Measurements from ENCODE around the gene HNRNPA1.
"Not testable (repeated sequence)": the region's sequence is repeated elsewhere in the genome, so short reads cannot be mapped to it uniquely, and the experiment has no call there.

HNRNPA1 gene

DNA sequence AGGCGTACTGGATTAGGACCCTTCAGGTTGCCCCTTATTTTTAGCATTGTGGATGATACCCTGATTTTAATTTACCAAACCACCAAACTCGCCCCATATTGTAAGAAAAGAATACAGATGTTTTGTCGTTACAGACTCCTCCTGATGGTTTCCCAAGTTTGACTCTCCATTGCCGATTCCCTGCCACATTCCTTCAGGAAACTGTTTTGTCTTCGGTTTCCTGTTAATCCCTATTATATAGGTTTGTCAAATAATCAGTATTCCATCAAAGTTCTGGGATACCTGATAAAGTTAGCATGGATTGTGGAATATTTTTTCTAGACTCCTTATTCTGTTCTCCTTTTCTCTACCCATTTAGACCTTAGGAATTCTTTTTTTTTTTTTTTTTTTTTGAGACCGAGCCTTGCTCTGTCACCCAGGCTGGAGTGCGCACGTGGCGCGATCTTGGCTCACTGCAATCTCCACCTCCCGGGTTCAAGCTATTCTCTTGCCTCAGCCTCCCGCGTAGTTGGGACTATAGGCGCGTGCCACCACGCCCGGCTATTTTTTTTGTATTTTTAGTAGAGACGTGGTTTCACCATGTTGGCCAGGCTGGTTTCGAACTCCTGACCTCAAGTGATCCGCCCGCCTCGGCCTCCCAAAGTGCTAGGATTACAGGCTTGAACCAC lies 45.0 kb downstream of the HNRNPA1 start:
- Histone ChIP-seq H3K4me1 (ENCODE audit: control insufficient read depth, insufficient read depth, low read length) (peaks cover 17% of the 10 kb centered on the region), H3K4me3 (ENCODE audit: low read depth, low read length) (peak overlapping the region; percentile 95), H3K9ac (ENCODE audit: low read depth, low read length) (peak overlapping the region; percentile 95), H3K27ac (ENCODE audit: low read depth, low read length) (peak overlapping the region; percentile 76)
- H3K36me3 ChIP-seq (ENCODE audit: control insufficient read depth, insufficient read depth, low read length); H3K27me3 ChIP-seq (ENCODE audit: control insufficient read depth, insufficient read depth, low read length); H3K9me3 ChIP-seq (ENCODE audit: control insufficient read depth, insufficient read depth, low read length): not testable (repeated sequence)

DNA sequence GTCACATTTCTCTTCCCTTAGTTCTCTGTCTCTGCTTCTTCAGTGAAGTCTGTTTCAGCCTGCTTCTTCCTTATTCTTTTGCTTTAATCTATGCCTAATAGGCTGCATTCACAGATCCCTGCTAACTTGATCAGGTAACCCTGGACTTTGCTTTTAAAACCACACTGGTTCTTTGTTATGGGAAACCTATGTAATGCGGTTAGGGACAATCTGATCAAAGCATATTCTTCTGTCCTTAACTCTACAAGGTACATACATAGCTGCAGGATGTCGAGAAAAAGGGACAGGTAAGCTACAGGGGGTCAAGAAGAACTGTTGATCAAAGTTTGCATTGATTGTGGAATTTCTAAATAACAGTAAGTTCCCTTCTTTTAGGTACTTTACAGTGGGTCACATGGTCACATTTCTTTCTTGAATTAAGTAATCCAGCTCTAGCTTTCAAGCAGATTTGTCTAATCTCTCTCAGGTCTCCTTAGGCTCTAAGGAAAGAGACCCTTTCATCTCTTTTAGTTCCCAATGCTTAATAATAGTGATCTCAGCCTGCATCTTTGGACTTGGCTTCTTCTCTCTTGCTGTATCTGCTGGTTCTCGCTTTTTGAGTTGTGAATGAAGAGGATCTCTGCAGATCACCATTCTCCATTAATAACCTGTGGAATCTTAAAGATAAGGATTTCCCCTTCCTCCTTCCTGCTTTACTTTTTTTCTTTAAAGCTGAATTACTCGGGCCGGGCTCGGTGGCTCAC lies 48.2 kb downstream of the HNRNPA1 start:
- no peaks in the 10 kb centered on the region for H3K9me3 ChIP-seq (ENCODE audit: control insufficient read depth, insufficient read depth, low read length)
- H3K27me3 ChIP-seq (ENCODE audit: control insufficient read depth, insufficient read depth, low read length), result no peaks in the 10 kb centered on the region
- no peak overlapping the region for H3K9ac ChIP-seq (ENCODE audit: low read depth, low read length)
- H3K36me3 ChIP-seq (ENCODE audit: control insufficient read depth, insufficient read depth, low read length), result 0 out of 2 replicates have a peak, but pooled peaks cover 3% of the 10 kb centered on the region
- peaks cover 17% of the 10 kb centered on the region for H3K4me1 ChIP-seq (ENCODE audit: control insufficient read depth, insufficient read depth, low read length)
- H3K27ac ChIP-seq (ENCODE audit: low read depth, low read length), result no peak overlapping the region
- no peak overlapping the region for H3K4me3 ChIP-seq (ENCODE audit: low read depth, low read length)

DNA sequence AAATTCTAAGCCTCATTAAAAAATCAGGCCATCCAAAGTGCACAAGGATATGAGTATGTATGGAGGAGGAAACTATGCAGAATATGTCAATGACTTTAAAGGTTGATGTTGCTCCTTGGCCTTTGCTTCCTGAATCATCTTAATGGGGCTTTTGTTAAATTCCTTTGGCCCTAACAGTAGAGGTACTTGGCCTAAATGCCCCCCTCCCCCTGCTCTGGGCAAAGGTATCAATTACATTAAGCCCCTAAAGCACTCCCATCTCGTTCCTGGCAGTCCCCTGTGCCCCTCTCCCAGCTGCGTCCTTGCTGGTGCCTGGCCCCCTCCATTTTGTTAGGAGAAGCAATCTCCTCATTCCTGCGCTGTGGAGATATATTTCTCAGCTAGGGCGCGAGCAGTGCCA lies 49.2 kb downstream of the HNRNPA1 start:
- no peak overlapping the region for H3K27ac ChIP-seq (ENCODE audit: low read depth, low read length)
- H3K4me1 ChIP-seq (ENCODE audit: control insufficient read depth, insufficient read depth, low read length), result peaks cover 17% of the 10 kb centered on the region
- H3K36me3 ChIP-seq (ENCODE audit: control insufficient read depth, insufficient read depth, low read length), result 0 out of 2 replicates have a peak, but pooled peaks cover 3% of the 10 kb centered on the region
- H3K4me3 ChIP-seq (ENCODE audit: low read depth, low read length), result no peak overlapping the region
- no peaks in the 10 kb centered on the region for H3K27me3 ChIP-seq (ENCODE audit: control insufficient read depth, insufficient read depth, low read length)
- H3K9ac ChIP-seq (ENCODE audit: low read depth, low read length), result no peak overlapping the region
- H3K9me3 ChIP-seq (ENCODE audit: control insufficient read depth, insufficient read depth, low read length), result no peaks in the 10 kb centered on the region

DNA sequence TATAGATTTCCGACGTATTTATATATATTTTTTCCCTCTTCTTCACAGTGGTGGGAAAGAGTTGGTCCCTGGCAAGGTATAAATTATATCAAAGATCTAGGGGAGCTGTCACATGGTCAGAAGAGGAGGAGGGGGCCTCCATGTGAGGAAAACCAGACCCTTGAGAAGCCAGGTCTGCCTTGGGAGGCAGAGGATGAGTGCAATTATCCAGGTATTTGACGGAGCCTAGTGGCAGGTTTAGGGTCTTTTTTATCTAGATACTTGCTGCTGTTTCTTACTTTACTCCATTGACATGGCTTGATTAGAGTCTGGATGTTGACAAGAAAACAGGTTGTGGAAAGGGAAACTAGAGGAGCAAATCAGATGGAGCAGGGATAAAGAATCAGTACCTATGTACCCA lies 49.9 kb downstream of the HNRNPA1 start:
- Histone ChIP-seq H3K9me3 (ENCODE audit: control insufficient read depth, insufficient read depth, low read length) (no peaks in the 10 kb centered on the region), H3K27ac (ENCODE audit: low read depth, low read length) (no peak overlapping the region), H3K9ac (ENCODE audit: low read depth, low read length) (no peak overlapping the region), H3K4me3 (ENCODE audit: low read depth, low read length) (no peak overlapping the region), H3K4me1 (ENCODE audit: control insufficient read depth, insufficient read depth, low read length) (peaks cover 17% of the 10 kb centered on the region), H3K36me3 (ENCODE audit: control insufficient read depth, insufficient read depth, low read length) (0 out of 2 replicates have a peak, but pooled peaks cover 3% of the 10 kb centered on the region), H3K27me3 (ENCODE audit: control insufficient read depth, insufficient read depth, low read length) (no peaks in the 10 kb centered on the region)

DNA sequence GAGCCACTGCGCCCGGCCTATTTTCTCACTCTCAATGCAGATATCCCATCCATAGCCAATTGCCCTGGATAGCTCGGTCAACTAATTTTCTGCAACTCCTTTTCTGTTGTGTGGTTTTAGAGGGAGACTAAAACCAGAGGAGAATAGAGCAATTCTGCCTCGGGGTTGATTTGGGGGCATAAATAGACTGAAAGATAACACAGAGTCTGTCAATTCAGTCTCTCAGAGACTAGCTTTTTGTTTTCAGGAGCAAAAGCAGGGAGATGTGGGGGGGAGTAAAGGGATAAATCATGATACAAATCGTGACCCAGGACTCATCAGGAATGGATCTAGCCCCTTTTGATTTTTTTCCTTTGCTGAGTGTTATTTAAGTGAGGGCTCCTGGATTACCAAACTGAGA lies 50.9 kb downstream of the HNRNPA1 start:
- Histone ChIP-seq H3K27ac (ENCODE audit: low read depth, low read length) (no peak overlapping the region), H3K36me3 (ENCODE audit: control insufficient read depth, insufficient read depth, low read length) (0 out of 2 replicates have a peak, but pooled peaks cover 3% of the 10 kb centered on the region), H3K9ac (ENCODE audit: low read depth, low read length) (no peak overlapping the region), H3K4me1 (ENCODE audit: control insufficient read depth, insufficient read depth, low read length) (peaks cover 17% of the 10 kb centered on the region), H3K9me3 (ENCODE audit: control insufficient read depth, insufficient read depth, low read length) (no peaks in the 10 kb centered on the region), H3K4me3 (ENCODE audit: low read depth, low read length) (no peak overlapping the region), H3K27me3 (ENCODE audit: control insufficient read depth, insufficient read depth, low read length) (no peaks in the 10 kb centered on the region)

DNA sequence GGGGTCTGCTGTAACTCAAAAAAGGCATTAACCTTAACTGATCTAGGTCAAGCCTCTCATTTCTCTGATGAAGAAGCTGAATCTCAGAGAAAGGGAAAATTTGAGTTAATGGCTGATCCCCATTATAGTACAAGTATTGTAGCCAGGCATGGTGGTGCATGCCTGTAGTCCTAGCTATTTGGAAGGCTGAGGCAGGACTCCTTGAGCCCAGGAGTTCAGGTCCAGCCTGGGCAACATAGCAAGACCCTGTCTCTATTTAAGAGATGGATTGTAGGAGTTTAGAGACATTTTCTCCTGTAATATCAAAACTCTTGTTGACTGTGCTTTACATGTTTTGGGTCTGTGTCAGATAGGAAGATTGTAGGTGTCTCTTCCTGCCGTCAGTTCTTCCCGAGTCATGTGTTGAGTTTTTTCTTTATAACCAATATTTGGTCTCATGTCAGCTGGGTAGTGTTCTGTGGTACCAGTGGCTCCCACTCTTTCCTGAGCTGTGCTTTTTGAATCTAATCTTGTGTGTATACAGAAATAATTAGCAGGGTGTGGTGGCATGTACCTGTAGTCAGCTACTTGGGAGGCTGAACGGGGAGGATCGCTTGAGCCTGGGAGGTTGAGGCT lies 53.0 kb downstream of the HNRNPA1 start:
- no peak overlapping the region for H3K27ac ChIP-seq (ENCODE audit: low read depth, low read length)
- H3K4me3 ChIP-seq (ENCODE audit: low read depth, low read length), result no peak overlapping the region
- 0 out of 2 replicates have a peak, but pooled peaks cover 3% of the 10 kb centered on the region for H3K36me3 ChIP-seq (ENCODE audit: control insufficient read depth, insufficient read depth, low read length)
- peaks cover 15% of the 10 kb centered on the region; the same call in 1 of the 2 replicates for H3K4me1 ChIP-seq (ENCODE audit: control insufficient read depth, insufficient read depth, low read length)
- no peak overlapping the region for H3K9ac ChIP-seq (ENCODE audit: low read depth, low read length)
- H3K27me3 ChIP-seq (ENCODE audit: control insufficient read depth, insufficient read depth, low read length), result no peaks in the 10 kb centered on the region
- no peaks in the 10 kb centered on the region for H3K9me3 ChIP-seq (ENCODE audit: control insufficient read depth, insufficient read depth, low read length)
